ENCODE data around the gene NAA10.

- TF ChIP-seq ZNF547 (CRISPR knock-in tag; IDR thresholded peaks at IDR 0.05) (no peak), SALL2 (CRISPR knock-in tag; IDR thresholded peaks at IDR 0.05) (no peak), PHF8 (CRISPR knock-in tag; IDR thresholded peaks at IDR 0.05) (no peak), ZNF530 (CRISPR knock-in tag; IDR thresholded peaks at IDR 0.05; ENCODE audit: low read depth) (no peak), POLR2AphosphoS2 (IDR thresholded peaks at IDR 0.05; ENCODE audit: low read depth, low read length) (no peak), CHD2 (IDR thresholded peaks at IDR 0.05; ENCODE audit: low read depth, low read length) (no peak), SMYD3 (CRISPR knock-in tag; IDR thresholded peaks at IDR 0.05) (no peak), ZNF562 (CRISPR knock-in tag; IDR thresholded peaks at IDR 0.05; ENCODE audit: borderline replicate concordance) (no peak), HDAC1 (CRISPR knock-in tag; IDR thresholded peaks at IDR 0.05) (0 out of 2 replicates have a peak, but pooled peaks have one; percentile 14), REXO4 (CRISPR knock-in tag; IDR thresholded peaks at IDR 0.05; ENCODE audit: borderline replicate concordance) (no peak), SETDB1 (CRISPR knock-in tag; IDR thresholded peaks at IDR 0.05; ENCODE audit: borderline replicate concordance) (no peak), FOSL1 (CRISPR knock-in tag; IDR thresholded peaks at IDR 0.05; ENCODE audit: borderline replicate concordance) (no peak), JUND (CRISPR knock-in tag; IDR thresholded peaks at IDR 0.05) (no peak), FOXM1 (CRISPR knock-in tag; IDR thresholded peaks at IDR 0.05) (no peak)
Observed at GRCh38 chrX:153974003-153974725, 39.3 kb upstream of the NAA10 start.
